T-cell (primary cell): ENCODE measurements around the gene EXOC3L4. TPM values are rescaled to one million over a fixed set of nuclear protein-coding genes. Genes with fewer than 3 reads are reported as not detected.

Experiments used
- ATAC-seq, 4 experiments: fragments of 200-7000 bp in 3 of 4; fragments of 150-1000 bp in 1 of 4; cut with Tn5 transposase; replicated peaks in 1 of 4; 1 replicate in 3 of 4; 2 replicates in 1 of 4; pipeline ENCODE4 v1.10.0; 2021; ENCODE audit warnings: moderate library complexity in 3 of 4, mild to moderate bottlenecking in 2 of 4, moderate number of reproducible peaks in 1 of 4
- CTCF ChIA-PET, 2 donors: fragments of 300-600 bp; sonication (Branson Sonifier 250); formaldehyde crosslinking; loops; one replicate each; lab custom pipeline; 2022; ENCODE audit warnings: antibody characterized with exemption in 2 of 2; lab: Charles Lee
- POLR2A ChIA-PET, 2 donors: fragments of 300-600 bp; sonication (Branson Sonifier 250); formaldehyde crosslinking; loops; one replicate each; lab custom pipeline; 2022; ENCODE audit warnings: antibody characterized with exemption in 2 of 2; lab: Charles Lee
- DNase-seq, 35 experiments: peaks; one replicate each; pipeline versions ENCODE4 v3.0.0 to v3.0.0-alpha.2; 2013 to 2023
- H3K27ac ChIP-seq: one replicate; pipeline ENCODE4 v1.5.1; 2013; ENCODE audit warnings: low read length
- H3K27me3 ChIP-seq, 2 experiments: replicated peaks in 1 of 2; 1 replicate in 1 of 2; 2 replicates in 1 of 2; pipeline versions ENCODE4 v1.6.1 to v1.7.0; 2013; ENCODE audit warnings: low read length in 1 of 2, mixed read lengths in 1 of 2; ENCODE audit not compliant: control insufficient read depth in 2 of 2, insufficient read depth in 2 of 2; ENCODE audit errors: extremely low read depth in 1 of 2
- H3K36me3 ChIP-seq, 2 donors: 1 replicate in 1 of 2; 2 replicates in 1 of 2; pipeline versions ENCODE4 v1.6.1 to v1.7.0; 2013; ENCODE audit warnings: low read length in 1 of 2; ENCODE audit not compliant: control insufficient read depth in 2 of 2, insufficient read depth in 1 of 2; ENCODE audit errors: extremely low read depth in 1 of 2
- H3K4me1 ChIP-seq, 2 experiments: 1 replicate in 1 of 2; 2 replicates in 1 of 2; pipeline versions ENCODE4 v1.6.1 to v1.7.0; 2013; ENCODE audit warnings: low read length in 2 of 2, mixed read lengths in 1 of 2; ENCODE audit not compliant: insufficient read depth in 2 of 2, control insufficient read depth in 1 of 2; ENCODE audit errors: extremely low read depth in 1 of 2
- H3K4me3 ChIP-seq, 2 donors: 1 replicate in 1 of 2; 2 replicates in 1 of 2; pipeline versions ENCODE4 v1.5.1 to v1.7.0; 2013; ENCODE audit warnings: mild to moderate bottlenecking in 2 of 2, low read length in 1 of 2, moderate library complexity in 1 of 2; ENCODE audit not compliant: control insufficient read depth in 1 of 2; ENCODE audit errors: extremely low read depth in 1 of 2
- H3K9me3 ChIP-seq: 2 replicates; pipeline ENCODE4 v1.7.0; 2013
- H3K27ac Mint-ChIP-seq, 2 donors: one replicate each; pipeline ENCODE4 v1.8.0; 2020 to 2021; ENCODE audit warnings: mild to moderate bottlenecking in 2 of 2, mixed read lengths in 2 of 2
- H3K27me3 Mint-ChIP-seq, 2 donors: one replicate each; pipeline ENCODE4 v1.8.0; 2021 to 2022; ENCODE audit warnings: mixed read lengths in 2 of 2
- H3K36me3 Mint-ChIP-seq: one replicate; pipeline ENCODE4 v1.8.0; 2021; ENCODE audit warnings: mixed read lengths
- H3K4me1 Mint-ChIP-seq, 3 donors: one replicate each; pipeline ENCODE4 v1.8.0; 2020 to 2022; ENCODE audit warnings: mixed read lengths in 3 of 3, mild to moderate bottlenecking in 1 of 3
- H3K4me3 Mint-ChIP-seq, 3 donors: one replicate each; pipeline ENCODE4 v1.8.0; 2020 to 2022; ENCODE audit warnings: mild to moderate bottlenecking in 3 of 3, mixed read lengths in 3 of 3, moderate library complexity in 3 of 3
- H3K9me3 Mint-ChIP-seq, 3 donors: one replicate each; pipeline ENCODE4 v1.8.0; 2020 to 2022; ENCODE audit warnings: mixed read lengths in 3 of 3
- WGBS: methylation state at CpG from one replicate; pipeline ENCODE4 v1.1.5; 2013; ENCODE audit warnings: missing lambda C conversion rate; ENCODE audit not compliant: insufficient coverage; 5-methylcytosine and 5-hydroxymethylcytosine counted together
- total RNA-seq, 35 experiments: library from RNA in 6 of 35; stranded (reverse) in 6 of 35; fragments of 120-200 nt in 1 of 35; gene quantifications; one replicate each; pipeline versions ENCODE4 v1.2.1 to v1.2.4 and lab custom pipeline; 2013 to 2026

The EXOC3L4 gene
- total RNA-seq, 5 donors from 2014 or later (not counting 1 experiment from before 2014, with no cell fraction given) = 0.25 TPM; not detected in 4

- CTCF ChIA-PET = no interaction called here
These were observed 8.2 kb downstream of the EXOC3L4 start for GRCh38 chr14:103102689-103103260.

DNA sequence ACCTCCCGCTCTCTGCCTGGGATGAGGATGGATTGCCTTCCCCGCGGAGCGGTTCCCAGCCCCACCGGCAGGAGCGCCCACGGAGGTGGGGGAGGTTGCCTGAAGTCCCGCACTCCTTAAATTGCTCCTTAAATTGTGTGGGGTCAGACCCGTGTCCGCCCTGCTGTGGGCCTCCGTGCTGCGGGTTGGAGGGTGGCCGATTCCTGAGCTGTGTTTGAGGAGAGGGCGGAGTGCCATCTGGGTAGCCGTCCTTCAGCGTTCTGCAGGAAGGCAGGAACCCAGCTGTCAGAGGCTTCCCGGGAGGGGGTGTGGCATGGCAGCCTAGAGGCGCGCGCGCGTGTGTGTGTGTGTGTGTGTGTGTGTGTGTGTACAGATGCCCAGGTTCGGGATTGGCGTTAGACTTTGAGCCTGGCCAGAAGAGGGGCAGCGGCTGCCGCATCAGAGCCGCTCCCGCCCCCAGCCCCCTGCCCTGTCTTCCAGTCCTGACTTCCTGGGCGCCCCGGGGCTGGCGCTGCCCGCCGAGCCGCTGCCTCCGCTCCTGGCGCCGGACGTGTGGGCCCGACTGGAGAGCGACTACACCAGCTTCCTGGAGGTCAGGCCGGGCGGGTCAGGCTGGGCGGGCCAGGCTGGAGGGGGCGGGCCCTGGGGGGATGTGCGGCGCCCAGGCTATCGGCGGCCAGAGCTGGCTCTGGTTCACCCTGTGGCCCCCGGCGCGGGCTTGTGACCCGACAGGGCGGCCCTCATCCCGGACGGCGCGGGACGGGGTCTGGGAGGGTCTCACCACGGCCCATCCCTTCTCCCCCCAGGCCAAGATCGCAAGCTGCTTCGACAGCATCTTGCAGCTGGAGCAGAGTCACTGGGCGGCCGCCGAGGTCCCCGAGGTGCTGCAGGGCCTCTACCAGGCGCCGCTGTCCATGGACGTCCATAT, 9.2 kb downstream of the EXOC3L4 start:
- H3K4me1 ChIP-seq = peaks cover 0 to 14% of the 10 kb centered on the region in 2 experiments
- ChIA-PET CTCF (interaction anchor here (1.3 to 1.4 kb wide), 2 partner anchors 8 to 189 kb away, joined by 6 to 12 read pairs; no protein-coding TSS in a partner anchor), POLR2A (no interaction called here)
- no peak overlapping the region for H3K4me3 ChIP-seq
- Mint-ChIP-seq H3K27ac (peak overlapping the region in 1 of 2 donors; percentile 27), H3K27me3 (peaks cover 27 to 49% of the 10 kb centered on the region in 2 donors), H3K4me1 (peaks cover 11 to 17% (median 12%) of the 10 kb centered on the region in 3 donors), H3K9me3 (no peaks in the 10 kb centered on the region), H3K4me3 (no peak overlapping the region), H3K36me3 (no peaks in the 10 kb centered on the region)
- H3K27ac ChIP-seq = no peak overlapping the region
- 10% methylated on average over 59 of the region's 68 CpGs for WGBS
- H3K9me3 ChIP-seq = no peaks in the 10 kb centered on the region
- H3K27me3 ChIP-seq = peaks cover 0 to 92% of the 10 kb centered on the region in 2 experiments
- no peak for ATAC-seq
- no peak for DNase-seq
- H3K36me3 ChIP-seq = no peaks in the 10 kb centered on the region

More at GRCh38 chr14:103102689-103103260, 8.2 kb downstream of the EXOC3L4 start:
- Mint-ChIP-seq H3K27ac (no peak overlapping the region), H3K4me3 (no peak overlapping the region), H3K36me3 (no peaks in the 10 kb centered on the region), H3K4me1 (peaks cover 11 to 17% (median 12%) of the 10 kb centered on the region in 3 donors), H3K9me3 (no peaks in the 10 kb centered on the region), H3K27me3 (peaks cover 27 to 53% of the 10 kb centered on the region in 2 donors)
- H3K4me3 ChIP-seq = no peak overlapping the region
- H3K4me1 ChIP-seq = peaks cover 0 to 14% of the 10 kb centered on the region in 2 experiments
- ATAC-seq (no peak), DNase-seq (no peak)
- H3K36me3 ChIP-seq = no peaks in the 10 kb centered on the region
- no peak overlapping the region for H3K27ac ChIP-seq
- H3K27me3 ChIP-seq = peaks cover 0 to 92% of the 10 kb centered on the region in 2 experiments
- WGBS = 47% methylated on average over 31 of the region's 39 CpGs
- no peaks in the 10 kb centered on the region for H3K9me3 ChIP-seq
- POLR2A ChIA-PET = no interaction called here

DNA sequence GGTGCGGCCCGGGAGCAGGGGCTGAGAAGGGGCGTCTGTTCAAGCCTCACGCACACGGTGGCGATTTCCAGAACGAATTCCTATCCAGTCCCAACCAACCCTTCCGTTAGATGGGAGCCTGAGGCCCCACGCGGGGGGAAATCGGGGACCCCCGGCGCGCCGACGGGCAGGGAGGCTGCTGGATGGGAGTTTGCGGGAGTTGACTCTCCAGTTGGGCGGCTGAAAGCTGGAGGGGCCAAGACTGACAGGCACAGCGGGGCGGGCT, 9.8 kb downstream of the EXOC3L4 start:
- Mint-ChIP-seq H3K27me3 (peaks cover 27 to 49% of the 10 kb centered on the region in 2 donors), H3K27ac (no peak overlapping the region), H3K9me3 (no peaks in the 10 kb centered on the region), H3K4me1 (peaks cover 11 to 17% (median 12%) of the 10 kb centered on the region in 3 donors), H3K4me3 (no peak overlapping the region), H3K36me3 (no peaks in the 10 kb centered on the region)
- no peak overlapping the region for H3K4me3 ChIP-seq
- H3K27ac ChIP-seq = no peak overlapping the region
- H3K27me3 ChIP-seq = peaks cover 0 to 88% of the 10 kb centered on the region in 2 experiments
- H3K9me3 ChIP-seq = no peaks in the 10 kb centered on the region
- no peak for DNase-seq
- 24% methylated on average over 15 of the region's 20 CpGs for WGBS
- no peak for ATAC-seq
- H3K36me3 ChIP-seq = no peaks in the 10 kb centered on the region
- ChIA-PET CTCF (interaction anchor here (0.5 to 1.7 kb wide), 10 partner anchors 8 to 523 kb away, joined by 3 to 12 read pairs (median 4); no protein-coding TSS in a partner anchor), POLR2A (no interaction called here)
- H3K4me1 ChIP-seq = peaks cover 0 to 14% of the 10 kb centered on the region in 2 experiments

GRCh38 chr14:103104654-103105452, 10.3 kb downstream of the EXOC3L4 start:
- Histone ChIP-seq H3K9me3 (no peaks in the 10 kb centered on the region), H3K4me3 (no peak overlapping the region), H3K4me1 (peaks cover 0 to 14% of the 10 kb centered on the region in 2 experiments), H3K27ac (no peak overlapping the region), H3K27me3 (peaks cover 0 to 87% of the 10 kb centered on the region in 2 experiments), H3K36me3 (no peaks in the 10 kb centered on the region)
- Mint-ChIP-seq H3K27ac (no peak overlapping the region), H3K27me3 (peaks cover 27 to 49% of the 10 kb centered on the region in 2 donors), H3K9me3 (no peaks in the 10 kb centered on the region), H3K36me3 (no peaks in the 10 kb centered on the region), H3K4me1 (peaks cover 11 to 17% (median 12%) of the 10 kb centered on the region in 3 donors), H3K4me3 (peak overlapping the region in 1 of 3 donors; percentile 19)
- ChIA-PET CTCF (interaction anchor here (0.5 to 1.7 kb wide), 12 partner anchors 9 to 524 kb away, joined by 3 to 12 read pairs (median 4); no protein-coding TSS in a partner anchor), POLR2A (no interaction called here)
- ATAC-seq (peak; percentile 86 to 95 (median 91)), DNase-seq (peak; percentile 47 to 78 (median 70))
- WGBS = 11% methylated on average over 56 of the region's 59 CpGs

DNA sequence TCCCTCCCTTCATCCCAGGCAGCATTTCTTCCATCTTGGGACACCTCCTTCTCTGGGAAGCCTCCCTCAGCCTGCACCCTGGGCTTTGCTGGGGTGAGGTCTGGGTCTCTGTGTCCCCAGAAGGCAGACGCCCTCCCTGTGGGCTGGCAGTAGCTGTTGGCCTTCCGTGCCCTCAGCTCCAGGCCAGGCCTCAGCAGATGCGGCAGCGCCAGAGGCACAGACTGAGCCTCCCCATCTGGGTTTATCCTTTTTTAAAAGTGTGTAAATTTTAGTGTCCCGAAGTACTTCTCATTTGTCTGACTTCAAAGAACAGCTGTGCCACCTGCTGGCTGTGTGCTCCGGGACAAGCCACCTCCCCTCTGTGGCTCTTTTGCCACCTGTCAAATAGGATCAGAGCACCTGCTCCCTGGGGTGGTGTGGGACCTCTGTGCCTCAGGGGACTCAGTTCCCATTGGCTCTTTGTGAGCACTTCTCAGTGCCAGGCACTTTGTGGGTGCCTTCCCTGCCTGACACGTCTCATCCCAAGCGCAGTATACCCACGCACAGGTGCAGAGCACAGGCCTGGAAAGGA, 11.1 kb downstream of the EXOC3L4 start:
- H3K27me3 Mint-ChIP-seq = peaks cover 27 to 47% of the 10 kb centered on the region in 2 donors
- no peaks in the 10 kb centered on the region for H3K36me3 Mint-ChIP-seq
- peaks cover 11 to 17% (median 12%) of the 10 kb centered on the region in 3 donors for H3K4me1 Mint-ChIP-seq
- CTCF ChIA-PET = interaction anchor here in 1 of 2 donors (1.2 to 1.7 kb wide), 4 partner anchors 10 to 411 kb away, joined by 3 to 12 read pairs (median 8); no protein-coding TSS in a partner anchor
- ATAC-seq (peak in 1 of 4 experiments; percentile 31), DNase-seq (peak in 3 of 35 experiments; percentile 20 to 33 (median 29))
- Histone ChIP-seq H3K4me3 (no peak overlapping the region), H3K9me3 (no peaks in the 10 kb centered on the region), H3K36me3 (no peaks in the 10 kb centered on the region), H3K4me1 (peaks cover 0 to 14% of the 10 kb centered on the region in 2 experiments), H3K27me3 (peaks cover 0 to 87% of the 10 kb centered on the region in 2 experiments), H3K27ac (no peak overlapping the region)
- H3K9me3 Mint-ChIP-seq = no peaks in the 10 kb centered on the region
- WGBS = 23% methylated on average over 6 of the region's 9 CpGs
- POLR2A ChIA-PET = no interaction called here
- H3K4me3 Mint-ChIP-seq = peak overlapping the region in 1 of 3 donors; percentile 19
- H3K27ac Mint-ChIP-seq = no peak overlapping the region
